IMR-90 (cell line): ENCODE results near the gene TST. TPM values are rescaled to one million over a fixed set of nuclear protein-coding genes. Genes with fewer than 3 reads are reported as not detected.

ENCODE experiments used
- ATAC-seq: fragments of 200-7000 bp; cut with Tn5 transposase; 2 replicates; pipeline ENCODE4 v1.9.1; 2020; ENCODE audit warnings: low read depth, mild to moderate bottlenecking, moderate library complexity
- BruUV-seq: library from RNA; stranded (reverse); fragments of 400-500 nt; replicated peaks from 2 replicates; lab custom pipeline; 2021; lab: Mats Ljungman, UMichigan
- CTCF ChIA-PET: fragments of 300-600 bp; formaldehyde crosslinking; extraction: SDS; loops from one replicate; lab custom pipeline; 2021; ENCODE audit warnings: antibody characterized with exemption; lab: Yijun Ruan, JAX
- POLR2A ChIA-PET: fragments of 300-600 bp; sonication (Branson Sonifier 250); formaldehyde crosslinking; loops from one replicate; lab custom pipeline; 2022; ENCODE audit warnings: antibody characterized with exemption; ENCODE audit not compliant: unreplicated experiment; lab: Charles Lee
- DNase-seq: peaks from one replicate; pipeline ENCODE4 v3.0.0; 2013
- H2AFZ ChIP-seq: replicated peaks from 2 replicates; pipeline ENCODE3; 2013; ENCODE audit warnings: low read length, mild to moderate bottlenecking; ENCODE audit not compliant: poor library complexity
- H2AK5ac ChIP-seq: 2 replicates; pipeline ENCODE4 v1.6.1; 2013; ENCODE audit warnings: low read depth, low read length, inconsistent platforms
- H2AK9ac ChIP-seq: replicated peaks from 2 replicates; pipeline ENCODE3; 2013; ENCODE audit warnings: mild to moderate bottlenecking, low read depth, low read length, moderate library complexity; ENCODE audit not compliant: poor library complexity
- H2BK120ac ChIP-seq: 2 replicates; pipeline ENCODE4 v1.6.1; 2013; ENCODE audit warnings: low read depth, low read length, inconsistent platforms
- H2BK15ac ChIP-seq: 3 replicates; pipeline ENCODE4 v1.6.1; 2013; ENCODE audit warnings: low read depth, low read length, inconsistent platforms
- H2BK20ac ChIP-seq: 2 replicates; pipeline ENCODE4 v1.6.1; 2013; ENCODE audit warnings: low read depth, mild to moderate bottlenecking, inconsistent platforms, low read length, moderate library complexity
- H2BK5ac ChIP-seq: 2 replicates; pipeline ENCODE4 v1.6.1; 2013; ENCODE audit warnings: mild to moderate bottlenecking, low read depth, low read length, inconsistent platforms; ENCODE audit not compliant: poor library complexity, severe bottlenecking
- H3K14ac ChIP-seq: replicated peaks from 2 replicates; pipeline ENCODE4 v1.6.1; 2013; ENCODE audit warnings: low read depth, low read length, inconsistent platforms
- H3K18ac ChIP-seq: 2 replicates; pipeline ENCODE4 v1.6.1; 2013; ENCODE audit warnings: low read depth, low read length, control low read depth
- H3K23ac ChIP-seq: 2 replicates; pipeline ENCODE4 v1.6.1; 2013; ENCODE audit warnings: low read depth, low read length, inconsistent platforms
- H3K27ac ChIP-seq: 2 replicates; pipeline ENCODE4 v1.5.1; 2013; ENCODE audit warnings: mild to moderate bottlenecking, control low read depth, low read length; ENCODE audit not compliant: insufficient read depth
- H3K27me3 ChIP-seq: 2 replicates; pipeline ENCODE4 v1.6.1; 2013; ENCODE audit warnings: low read length; ENCODE audit not compliant: control insufficient read depth, insufficient read depth
- H3K36me3 ChIP-seq: 2 replicates; pipeline ENCODE4 v1.6.1; 2013; ENCODE audit warnings: low read length, mixed read lengths; ENCODE audit not compliant: control insufficient read depth, insufficient read depth
- H3K4ac ChIP-seq: 2 replicates; pipeline ENCODE4 v1.6.1; 2013; ENCODE audit warnings: low read depth, low read length, inconsistent platforms
- H3K4me1 ChIP-seq: 2 replicates; pipeline ENCODE4 v1.6.1; 2013; ENCODE audit warnings: low read length, mixed read lengths; ENCODE audit not compliant: control insufficient read depth, insufficient read depth
- H3K4me2 ChIP-seq: 2 replicates; pipeline ENCODE4 v1.6.1; 2013; ENCODE audit warnings: low read depth, mild to moderate bottlenecking, control low read depth, low read length, moderate library complexity
- H3K4me3 ChIP-seq: 2 replicates; pipeline ENCODE4 v1.5.1; 2013; ENCODE audit warnings: low read depth, mild to moderate bottlenecking, control low read depth, low read length, moderate library complexity; ENCODE audit not compliant: insufficient read depth
- H3K56ac ChIP-seq: 2 replicates; pipeline ENCODE4 v1.6.1; 2013; ENCODE audit warnings: low read length, inconsistent platforms; ENCODE audit not compliant: insufficient read depth; ENCODE audit errors: extremely low read depth
- H3K79me1 ChIP-seq, 2 experiments: 2 replicates each; pipeline ENCODE4 v1.6.1; 2013; ENCODE audit warnings: low read length in 2 of 2, inconsistent platforms in 1 of 2, low read depth in 1 of 2
- H3K9ac ChIP-seq: 2 replicates; pipeline ENCODE4 v1.6.1; 2013; ENCODE audit warnings: low read depth, low read length, control low read depth
- H3K9me1 ChIP-seq: 2 replicates; pipeline ENCODE4 v1.6.1; 2013; ENCODE audit warnings: low read length, inconsistent platforms; ENCODE audit not compliant: insufficient read depth
- H3K9me3 ChIP-seq: 2 replicates; pipeline ENCODE4 v1.6.1; 2013; ENCODE audit warnings: low read length; ENCODE audit not compliant: control insufficient read depth, insufficient read depth
- H4K20me1 ChIP-seq: 2 replicates; pipeline ENCODE4 v1.6.1; 2013; ENCODE audit warnings: low read length, inconsistent platforms; ENCODE audit not compliant: insufficient read depth
- H4K5ac ChIP-seq: 2 replicates; pipeline ENCODE4 v1.6.1; 2013; ENCODE audit warnings: mild to moderate bottlenecking, low read depth, low read length, control low read depth
- H4K8ac ChIP-seq, 2 experiments: 2 replicates each; pipeline ENCODE4 v1.6.1; 2013; ENCODE audit warnings: low read depth in 2 of 2, low read length in 2 of 2, control low read depth in 1 of 2, inconsistent platforms in 1 of 2
- H4K91ac ChIP-seq: 2 replicates; pipeline ENCODE4 v1.6.1; 2013; ENCODE audit warnings: low read depth, low read length, inconsistent platforms; ENCODE audit not compliant: insufficient read depth
- CEBPB ChIP-seq: IDR thresholded peaks from 2 replicates; pipeline ENCODE4 v1.6.1; 2012; ENCODE audit warnings: low read depth, low read length, improper control_type of control experiment
- MAFK ChIP-seq: IDR thresholded peaks from 2 replicates; pipeline ENCODE4 v1.6.1; 2012; ENCODE audit warnings: low read depth, low read length, improper control_type of control experiment
- RFX5 ChIP-seq: IDR thresholded peaks from 2 replicates; pipeline ENCODE4 v1.8.0; 2012; ENCODE audit warnings: low read depth, mild to moderate bottlenecking, low read length, moderate library complexity
- WGBS, 2 experiments: methylation state at CpG; one replicate each; pipeline versions ENCODE4 v1.1.5 to v1.1.7; 2013; ENCODE audit warnings: missing lambda C conversion rate in 2 of 2; ENCODE audit not compliant: insufficient read length in 1 of 2; ENCODE audit errors: extremely low coverage in 2 of 2; 5-methylcytosine and 5-hydroxymethylcytosine counted together
- dilution Hi-C: fragments of 300-500 bp; cut with HindIII; formaldehyde crosslinking; loops from one replicate; pipeline ENCODE4 v1.14.3; 2018; ENCODE audit warnings: low sequenced_read_pairs; ENCODE audit not compliant: unreplicated experiment
- in situ Hi-C: fragments of 300-500 bp; cut with MboI; formaldehyde crosslinking; loops from 3 replicates; pipeline ENCODE4 v1.14.3; 2019; ENCODE audit warnings: low sequenced_read_pairs, inconsistent platforms, mixed read lengths
- intact Hi-C: fragments of 100-400 bp; cut with micrococcal nuclease; formaldehyde crosslinking; loops from 2 replicates; pipeline ENCODE4 v1.10.0; 2022
- polyA plus RNA-seq, 3 experiments: library from polyadenylated mRNA; depleted of rRNA; stranded (reverse); fragments of >200 nt; gene quantifications; 2 replicates each; pipeline ENCODE4 v1.2.3, GENCODE V29; 2012; ENCODE audit warnings: low replicate concordance in 1 of 3
- total RNA-seq: library from RNA; depleted of rRNA; stranded (reverse); fragments of >200 nt; gene quantifications from 2 replicates; pipeline ENCODE4 v1.2.3, GENCODE V29; 2012

TST gene
- total and polyA plus RNA-seq, 2 of the 4 experiments (the other 2 are of a cell fraction), result 31.7 to 37.7 TPM

- Histone ChIP-seq H3K56ac (no peak overlapping the region), H2AK5ac (no peak overlapping the region), H4K20me1 (no peaks in the 10 kb centered on the region), H3K36me3 (no peaks in the 10 kb centered on the region), H4K5ac (no peak overlapping the region), H2BK5ac (no peak overlapping the region), H3K14ac (no peak overlapping the region), H3K27me3 (peaks cover 34% of the 10 kb centered on the region), H2AK9ac (no peak overlapping the region), H3K27ac (no peak overlapping the region), H2BK120ac (no peak overlapping the region), H3K79me1 (no peaks in the 10 kb centered on the region), H3K4me3 (no peak overlapping the region), H2BK15ac (no peak overlapping the region), H3K9ac (no peak overlapping the region), H4K91ac (no peak overlapping the region), H3K23ac (no peak overlapping the region), H3K4ac (no peak overlapping the region), H3K9me3 (no peaks in the 10 kb centered on the region), H3K18ac (no peak overlapping the region), H3K9me1 (no peaks in the 10 kb centered on the region), H3K4me1 (no peaks in the 10 kb centered on the region), H2AFZ (peak overlapping the region; percentile 23), H3K4me2 (no peak overlapping the region), H2BK20ac (no peak overlapping the region), H4K8ac (no peak overlapping the region)
- DNase-seq (no peak), ATAC-seq (no peak)
- ChIA-PET CTCF (interaction anchor here (0.9 kb wide), 1 partner anchor 111 kb away, joined by 3 read pairs; no protein-coding TSS in a partner anchor), POLR2A (no interaction called here)
- BruUV-seq, result no TSS peak
- TF ChIP-seq RFX5 (no peak), CEBPB (0 out of 2 replicates have a peak, but pooled peaks have one; percentile 21), MAFK (no peak)
- WGBS, 2 experiments, result 40% methylated on average over 1 of the region's 11 CpGs; no CpG with 5 or more reads in 1 of the 2 experiments
- in situ Hi-C loops, result no loop called here
- dilution Hi-C loops, result no loop called here
- intact Hi-C loops, result no loop called here
Measured at GRCh38 chr22:36966851-36967540, 52.3 kb downstream of the TST start.
